ENCODE data around the gene SNX9.
"Not testable (repeated sequence)": the region's sequence is repeated elsewhere in the genome, so short reads cannot be mapped to it uniquely, and the experiment has no call there.

SNX9 gene

DNA sequence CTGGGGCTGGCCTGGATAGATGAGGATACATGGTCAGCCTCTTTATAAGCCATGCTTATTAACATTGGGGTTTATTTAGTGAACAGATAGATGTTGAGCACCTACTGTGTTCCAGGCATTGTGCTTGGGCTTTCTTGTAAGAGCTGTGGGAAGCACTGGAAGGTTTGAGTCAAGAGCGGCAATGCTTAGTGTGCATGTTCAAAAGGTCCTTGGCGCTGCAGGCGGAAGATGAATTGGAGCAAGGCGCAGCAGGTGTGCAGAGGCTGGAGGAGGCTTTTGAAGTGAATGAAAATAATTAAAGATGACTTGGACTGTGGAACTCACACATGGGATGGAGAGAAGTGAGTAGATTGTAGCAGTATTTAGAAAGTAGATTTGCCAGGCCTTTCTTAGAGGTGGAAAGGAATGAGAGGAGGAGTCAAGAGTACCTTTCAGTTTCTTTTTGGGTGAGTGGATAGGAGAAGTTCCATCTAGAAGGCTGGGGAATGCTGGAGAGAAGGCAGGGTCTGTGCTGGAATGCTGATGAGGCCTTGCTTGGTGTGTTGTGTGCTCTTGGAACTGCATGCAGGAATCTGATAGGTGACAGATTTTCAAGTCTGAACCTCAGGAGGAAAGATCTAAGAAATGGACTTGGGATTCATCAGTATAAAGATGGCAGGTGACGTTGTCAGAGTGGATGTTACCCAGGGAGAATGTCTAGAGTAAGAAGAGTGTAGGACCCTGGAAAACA lies 26.4 kb downstream of the SNX9 start:
- H3K27me3 Mint-ChIP-seq (ENCODE audit: low read depth), result peaks cover 23% of the 10 kb centered on the region
- H3K27ac Mint-ChIP-seq, result no peak overlapping the region
- peaks cover 13% of the 10 kb centered on the region for H3K4me1 Mint-ChIP-seq (ENCODE audit: low read depth)
- peaks cover 9% of the 10 kb centered on the region for H3K36me3 Mint-ChIP-seq (ENCODE audit: low read depth)
- peaks cover 20% of the 10 kb centered on the region for H3K9me3 Mint-ChIP-seq
- H3K4me3 Mint-ChIP-seq, result no peak overlapping the region
- DNase-seq (ENCODE audit: low spot score), result no peak

DNA sequence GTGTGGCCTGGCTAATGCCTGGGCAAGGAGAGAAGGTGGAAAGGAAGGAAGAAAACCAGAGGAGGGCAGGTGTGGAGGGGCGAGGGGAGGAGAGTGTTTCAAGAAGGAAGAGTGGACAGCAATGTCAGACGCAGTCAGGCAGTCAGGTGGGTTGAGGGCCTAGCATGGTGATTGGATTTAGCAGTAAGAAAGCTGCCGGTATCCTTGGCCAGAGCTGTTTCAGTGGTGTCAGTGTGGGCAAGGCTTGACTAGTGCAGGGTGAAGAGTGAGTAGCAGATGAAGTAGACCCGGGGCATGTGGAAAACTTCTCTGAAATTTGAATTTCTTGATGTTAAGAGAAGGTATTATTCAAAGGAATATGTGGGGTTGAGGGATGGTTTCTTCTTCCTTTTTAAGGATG lies 27.0 kb downstream of the SNX9 start:
- Mint-ChIP-seq H3K27ac (no peak overlapping the region), H3K36me3 (ENCODE audit: low read depth) (peaks cover 9% of the 10 kb centered on the region), H3K27me3 (ENCODE audit: low read depth) (peaks cover 25% of the 10 kb centered on the region)

DNA sequence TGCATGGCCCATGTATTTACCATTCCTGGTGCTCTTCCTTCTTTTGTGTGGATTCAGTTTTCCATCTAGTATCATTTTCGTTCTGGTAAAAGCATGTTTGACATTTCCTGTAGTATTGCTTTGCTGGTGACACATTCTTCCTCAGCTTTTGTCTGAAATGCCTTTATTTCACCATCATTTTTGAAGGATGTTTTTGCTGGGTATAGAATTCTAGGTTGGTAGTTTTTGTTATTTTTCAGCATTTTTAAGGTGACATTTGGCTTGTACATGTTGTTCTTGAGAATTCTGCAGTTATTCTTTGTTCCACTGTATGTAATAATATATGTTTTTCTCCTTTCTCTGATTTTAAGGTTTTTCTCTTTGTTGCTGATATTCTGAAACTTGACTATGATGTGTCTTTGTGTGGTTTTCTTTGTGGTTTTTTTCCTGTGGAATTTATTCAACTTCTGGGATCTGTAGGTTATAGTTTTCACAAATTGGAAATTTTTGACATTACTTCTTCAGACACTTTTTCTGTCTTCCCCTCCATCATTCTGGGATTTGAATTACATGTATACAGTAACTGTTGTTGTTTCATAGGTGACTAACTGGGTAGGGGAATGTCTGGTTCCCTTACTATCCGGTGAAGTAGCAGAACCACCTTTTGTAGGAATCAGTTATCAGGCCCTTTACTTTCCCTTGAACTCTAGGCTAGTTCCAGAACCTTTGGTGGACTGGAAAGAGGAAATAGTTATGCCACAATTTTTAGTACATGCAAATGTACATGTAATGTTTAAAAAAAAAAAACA lies 30.2 kb downstream of the SNX9 start:
- peaks cover 40% of the 10 kb centered on the region for H3K27me3 Mint-ChIP-seq (ENCODE audit: low read depth)
- peaks cover 20% of the 10 kb centered on the region for H3K9me3 Mint-ChIP-seq
- H3K27ac Mint-ChIP-seq, result no peak overlapping the region
- no peak overlapping the region for H3K4me3 Mint-ChIP-seq
- peaks cover 10% of the 10 kb centered on the region for H3K36me3 Mint-ChIP-seq (ENCODE audit: low read depth)
- peaks cover 7% of the 10 kb centered on the region for H3K4me1 Mint-ChIP-seq (ENCODE audit: low read depth)
- DNase-seq (ENCODE audit: low spot score), result no peak

More for the DNA sequence above, 27.0 kb downstream of the SNX9 start:
- peaks cover 20% of the 10 kb centered on the region for H3K9me3 Mint-ChIP-seq
- H3K4me1 Mint-ChIP-seq (ENCODE audit: low read depth), result peaks cover 13% of the 10 kb centered on the region
- no peak overlapping the region for H3K4me3 Mint-ChIP-seq
- no peak for DNase-seq (ENCODE audit: low spot score)

DNA sequence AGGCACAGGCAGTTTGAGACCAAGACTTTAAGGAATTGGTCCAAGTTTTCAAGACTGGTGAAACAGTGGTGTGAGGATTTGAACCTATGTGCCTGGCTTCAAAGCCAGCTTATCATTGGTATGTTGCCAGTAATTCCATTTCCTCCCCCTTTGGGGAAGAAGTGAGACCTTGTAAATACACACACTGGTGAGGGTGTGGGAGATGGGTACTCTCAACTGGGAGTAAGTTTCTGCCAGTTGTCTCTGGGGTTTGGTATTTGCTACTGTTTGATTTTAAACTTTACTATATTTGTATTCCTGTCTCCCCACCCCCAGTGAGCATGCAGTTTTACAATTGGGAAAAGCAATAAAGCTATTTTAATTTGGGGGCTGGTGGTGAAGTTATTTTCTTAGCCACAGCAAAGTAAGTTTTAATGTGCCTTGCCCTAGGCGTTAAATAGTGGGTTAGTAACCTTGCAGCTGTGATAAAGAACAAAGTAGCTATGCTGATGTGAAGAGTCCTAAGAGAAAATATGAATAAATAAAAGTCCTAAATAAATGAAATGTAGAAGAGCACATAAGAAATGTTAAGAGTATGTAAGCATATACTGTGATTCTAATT lies 31.0 kb downstream of the SNX9 start:
- Mint-ChIP-seq H3K27me3 (ENCODE audit: low read depth) (peaks cover 41% of the 10 kb centered on the region), H3K4me3 (no peak overlapping the region), H3K27ac (no peak overlapping the region), H3K36me3 (ENCODE audit: low read depth) (peaks cover 13% of the 10 kb centered on the region), H3K4me1 (ENCODE audit: low read depth) (peaks cover 7% of the 10 kb centered on the region), H3K9me3 (peaks cover 20% of the 10 kb centered on the region)
- no peak for DNase-seq (ENCODE audit: low spot score)

DNA sequence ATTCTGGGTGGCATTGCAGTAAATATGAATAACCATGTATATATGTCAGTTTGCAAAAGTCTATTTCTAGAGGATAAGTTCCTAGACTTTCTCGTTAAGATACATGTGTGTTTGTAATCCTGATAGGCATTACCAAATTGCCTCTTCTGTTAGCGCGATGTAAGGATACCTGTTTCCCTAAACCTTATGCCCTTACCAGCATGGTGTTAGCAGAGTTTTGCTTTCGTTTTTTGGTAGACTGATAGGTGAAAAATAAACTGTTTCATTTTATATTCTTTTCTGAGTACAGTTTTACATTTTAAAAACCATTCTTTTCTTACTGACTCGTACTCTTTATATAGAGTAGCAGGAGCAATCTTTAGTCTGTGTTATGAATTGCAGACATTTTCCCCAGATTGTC lies 32.3 kb downstream of the SNX9 start:
- Mint-ChIP-seq H3K9me3 (peaks cover 20% of the 10 kb centered on the region), H3K27ac (no peak overlapping the region), H3K36me3 (ENCODE audit: low read depth) (peaks cover 13% of the 10 kb centered on the region), H3K4me3 (no peak overlapping the region), H3K4me1 (ENCODE audit: low read depth) (peaks cover 7% of the 10 kb centered on the region), H3K27me3 (ENCODE audit: low read depth) (peaks cover 41% of the 10 kb centered on the region)
- DNase-seq (ENCODE audit: low spot score), result no peak

DNA sequence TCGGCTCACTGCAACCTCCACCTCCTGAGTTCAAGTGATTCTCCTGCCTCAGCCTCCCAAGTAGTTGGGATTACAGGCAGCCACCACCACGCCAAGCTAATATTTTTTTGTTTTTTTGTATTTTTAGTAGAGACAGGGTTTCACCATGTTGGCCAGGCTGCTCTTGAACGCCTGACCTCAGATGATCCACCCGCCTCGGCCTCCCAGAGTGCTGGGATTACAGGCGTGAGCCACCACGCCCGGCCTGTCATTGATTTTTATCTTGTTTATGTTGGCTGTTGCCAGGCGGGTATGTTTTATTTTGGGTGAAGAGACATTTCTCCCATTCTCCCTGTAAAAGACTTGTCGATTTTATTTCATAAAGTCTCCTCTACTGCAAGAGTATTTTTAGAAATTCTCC lies 32.8 kb downstream of the SNX9 start:
- H3K4me3 Mint-ChIP-seq; DNase-seq (ENCODE audit: low spot score); H3K27ac Mint-ChIP-seq: not testable (repeated sequence)
- Mint-ChIP-seq H3K9me3 (peaks cover 20% of the 10 kb centered on the region), H3K4me1 (ENCODE audit: low read depth) (peaks cover 11% of the 10 kb centered on the region), H3K27me3 (ENCODE audit: low read depth) (peaks cover 45% of the 10 kb centered on the region), H3K36me3 (ENCODE audit: low read depth) (peaks cover 13% of the 10 kb centered on the region)

DNA sequence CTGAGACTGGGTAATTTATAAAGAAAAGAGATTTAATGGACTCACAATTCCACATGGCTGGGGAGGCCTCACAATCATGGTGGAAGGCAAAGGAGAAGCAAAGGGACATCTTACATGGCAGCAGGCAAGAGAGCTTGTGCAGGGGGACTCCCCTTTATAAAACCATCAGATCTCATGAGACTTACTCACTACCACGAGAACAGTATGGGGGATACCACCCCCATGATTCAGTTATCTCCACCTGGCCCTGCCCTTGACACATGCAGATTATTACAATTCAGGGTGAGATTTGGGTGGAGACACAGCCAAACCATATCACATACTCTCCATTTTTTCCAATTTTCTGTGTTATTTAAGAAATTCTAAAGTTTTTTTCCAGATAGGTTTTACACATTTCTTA lies 35.6 kb downstream of the SNX9 start:
- H3K27ac Mint-ChIP-seq; H3K36me3 Mint-ChIP-seq (ENCODE audit: low read depth); H3K9me3 Mint-ChIP-seq; H3K4me3 Mint-ChIP-seq; DNase-seq (ENCODE audit: low spot score): not testable (repeated sequence)
- Mint-ChIP-seq H3K4me1 (ENCODE audit: low read depth) (peaks cover 11% of the 10 kb centered on the region), H3K27me3 (ENCODE audit: low read depth) (peaks cover 70% of the 10 kb centered on the region)

DNA sequence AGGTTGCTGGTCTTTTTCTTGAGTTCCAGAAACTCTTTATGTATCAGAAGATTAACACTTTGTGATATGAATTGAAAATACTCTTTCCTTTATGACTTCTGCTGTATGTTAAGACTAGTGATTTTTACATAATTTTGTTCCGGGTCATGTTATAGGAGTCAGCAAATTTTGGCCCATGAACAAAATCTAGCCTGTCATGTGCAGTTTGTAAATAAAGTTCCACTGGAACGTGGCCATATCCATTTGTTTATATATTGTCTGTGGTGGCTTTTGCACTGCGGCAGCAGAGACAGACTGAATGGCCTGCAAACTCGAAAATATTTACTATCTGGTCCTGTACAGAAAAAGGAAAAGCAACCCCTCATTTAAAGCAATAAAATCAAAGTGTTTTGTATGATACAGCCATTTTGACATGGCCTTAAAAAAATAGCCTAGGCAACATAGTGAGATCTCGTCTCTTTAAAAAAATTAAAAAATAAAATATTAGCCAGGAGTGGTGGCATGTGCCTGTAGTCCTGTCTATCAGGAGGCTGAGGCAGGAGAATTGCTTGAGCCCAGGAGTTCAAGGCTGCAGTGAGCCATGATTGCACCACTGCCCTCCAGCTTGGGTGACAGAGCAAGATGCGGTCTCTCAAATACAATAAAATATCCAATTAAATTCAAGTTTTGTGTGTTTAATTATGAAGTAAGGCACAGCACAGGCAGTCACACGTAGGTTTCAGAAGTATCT lies 36.9 kb downstream of the SNX9 start:
- Mint-ChIP-seq H3K36me3 (ENCODE audit: low read depth) (peaks cover 4% of the 10 kb centered on the region), H3K27ac (no peak overlapping the region), H3K27me3 (ENCODE audit: low read depth) (peaks cover 78% of the 10 kb centered on the region), H3K9me3 (no peaks in the 10 kb centered on the region), H3K4me1 (ENCODE audit: low read depth) (peaks cover 11% of the 10 kb centered on the region), H3K4me3 (no peak overlapping the region)
- no peak for DNase-seq (ENCODE audit: low spot score)

DNA sequence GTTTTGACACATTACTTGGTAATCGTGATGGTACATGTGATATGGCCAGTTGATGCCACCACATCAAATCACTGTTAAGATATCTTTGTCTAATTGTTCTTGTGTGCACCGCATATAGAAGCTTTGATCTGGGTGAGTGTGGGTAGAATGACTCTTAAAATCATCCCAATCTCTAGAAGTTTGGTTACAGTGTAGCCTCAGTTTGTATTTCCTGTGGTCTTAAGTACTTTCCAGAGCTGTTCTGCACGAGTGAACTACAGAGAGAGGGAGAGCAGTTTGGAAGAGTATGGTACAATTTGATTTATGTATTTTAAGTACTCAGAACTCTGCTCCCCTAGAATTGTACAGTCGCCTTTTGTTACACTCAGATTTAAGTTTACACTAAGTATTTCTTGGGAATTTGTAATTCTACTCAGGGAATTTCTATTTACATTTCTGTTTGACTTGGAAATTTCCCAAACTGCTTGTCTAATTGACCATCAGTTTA lies 37.5 kb downstream of the SNX9 start:
- Mint-ChIP-seq H3K27ac (no peak overlapping the region), H3K4me1 (ENCODE audit: low read depth) (peaks cover 11% of the 10 kb centered on the region)
- DNase-seq (ENCODE audit: low spot score), result peak; percentile 58

DNA sequence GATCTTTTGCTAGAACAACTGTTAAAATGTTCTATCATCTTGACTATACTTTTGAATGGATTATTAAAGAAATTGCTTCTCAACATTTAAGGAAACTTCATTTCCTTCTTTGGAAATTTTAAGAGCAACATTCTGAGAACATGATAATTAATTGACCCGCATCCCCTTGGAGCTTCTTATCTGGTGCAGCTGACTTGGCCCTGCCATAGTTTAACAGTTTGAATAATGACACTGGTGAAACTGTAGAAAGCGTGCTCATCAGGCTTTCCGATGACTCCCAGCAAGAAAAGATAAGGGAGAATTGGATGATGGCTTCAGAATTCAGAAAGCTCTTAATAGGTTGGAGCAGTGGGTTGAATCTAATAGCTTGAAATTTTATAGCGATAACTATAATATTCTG lies 38.1 kb downstream of the SNX9 start:
- peaks cover 78% of the 10 kb centered on the region for H3K27me3 Mint-ChIP-seq (ENCODE audit: low read depth)
- no peak for DNase-seq (ENCODE audit: low spot score)
- no peak overlapping the region for H3K4me3 Mint-ChIP-seq
- no peak overlapping the region for H3K27ac Mint-ChIP-seq
- peaks cover 11% of the 10 kb centered on the region for H3K4me1 Mint-ChIP-seq (ENCODE audit: low read depth)
- peaks cover 4% of the 10 kb centered on the region for H3K36me3 Mint-ChIP-seq (ENCODE audit: low read depth)
- H3K9me3 Mint-ChIP-seq, result no peaks in the 10 kb centered on the region

More for the DNA sequence above, 37.5 kb downstream of the SNX9 start:
- peak overlapping the region; percentile 7 for H3K4me3 Mint-ChIP-seq
- peaks cover 4% of the 10 kb centered on the region for H3K36me3 Mint-ChIP-seq (ENCODE audit: low read depth)
- H3K9me3 Mint-ChIP-seq, result no peaks in the 10 kb centered on the region
- peaks cover 76% of the 10 kb centered on the region for H3K27me3 Mint-ChIP-seq (ENCODE audit: low read depth)

DNA sequence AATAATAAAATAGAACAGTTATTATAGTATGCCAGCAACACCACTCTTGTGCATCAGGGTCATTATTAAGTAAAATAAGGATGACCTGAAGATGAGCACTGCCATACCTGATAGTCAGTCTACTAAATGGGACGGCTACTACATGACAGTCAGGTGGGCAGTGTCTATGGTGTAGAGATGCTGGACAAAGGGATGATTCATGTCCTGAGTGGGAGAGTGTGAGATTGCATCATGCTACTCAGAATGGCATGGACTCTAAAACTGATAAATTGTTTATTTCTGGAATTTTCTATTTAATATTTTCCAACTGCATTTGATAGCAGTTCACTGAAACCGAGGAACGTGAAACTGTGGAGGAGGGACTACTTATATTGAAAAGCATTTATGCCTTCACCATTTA lies 38.8 kb downstream of the SNX9 start:
- no peak overlapping the region for H3K27ac Mint-ChIP-seq
- peaks cover 4% of the 10 kb centered on the region for H3K36me3 Mint-ChIP-seq (ENCODE audit: low read depth)
- H3K27me3 Mint-ChIP-seq (ENCODE audit: low read depth), result peaks cover 80% of the 10 kb centered on the region
- H3K4me1 Mint-ChIP-seq (ENCODE audit: low read depth), result peaks cover 13% of the 10 kb centered on the region
- H3K4me3 Mint-ChIP-seq, result no peak overlapping the region
- no peaks in the 10 kb centered on the region for H3K9me3 Mint-ChIP-seq
- DNase-seq (ENCODE audit: low spot score), result no peak

DNA sequence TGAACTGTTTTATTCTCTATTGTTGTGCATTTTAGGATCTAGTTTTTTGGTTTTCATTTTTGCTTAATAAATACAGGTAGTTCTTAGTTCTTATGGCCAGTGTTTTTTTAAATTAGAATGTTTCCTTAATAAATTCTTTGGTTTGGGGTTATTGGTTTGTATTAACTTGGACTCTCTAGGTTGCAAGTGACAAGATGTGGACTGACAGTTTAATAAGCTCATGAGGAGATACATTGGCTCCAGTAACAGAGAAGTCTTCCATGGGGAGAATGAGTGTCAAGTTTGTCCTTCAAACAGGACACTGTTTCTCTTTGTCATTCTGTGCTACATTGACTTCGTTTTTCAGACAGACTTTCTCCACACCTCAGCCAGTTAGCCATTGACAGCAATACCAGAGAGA lies 39.7 kb downstream of the SNX9 start:
- no peak for DNase-seq (ENCODE audit: low spot score)
- peaks cover 4% of the 10 kb centered on the region for H3K36me3 Mint-ChIP-seq (ENCODE audit: low read depth)
- no peaks in the 10 kb centered on the region for H3K9me3 Mint-ChIP-seq
- H3K4me3 Mint-ChIP-seq, result no peak overlapping the region
- H3K4me1 Mint-ChIP-seq (ENCODE audit: low read depth), result peaks cover 18% of the 10 kb centered on the region
- no peak overlapping the region for H3K27ac Mint-ChIP-seq
- H3K27me3 Mint-ChIP-seq (ENCODE audit: low read depth), result peaks cover 77% of the 10 kb centered on the region

DNA sequence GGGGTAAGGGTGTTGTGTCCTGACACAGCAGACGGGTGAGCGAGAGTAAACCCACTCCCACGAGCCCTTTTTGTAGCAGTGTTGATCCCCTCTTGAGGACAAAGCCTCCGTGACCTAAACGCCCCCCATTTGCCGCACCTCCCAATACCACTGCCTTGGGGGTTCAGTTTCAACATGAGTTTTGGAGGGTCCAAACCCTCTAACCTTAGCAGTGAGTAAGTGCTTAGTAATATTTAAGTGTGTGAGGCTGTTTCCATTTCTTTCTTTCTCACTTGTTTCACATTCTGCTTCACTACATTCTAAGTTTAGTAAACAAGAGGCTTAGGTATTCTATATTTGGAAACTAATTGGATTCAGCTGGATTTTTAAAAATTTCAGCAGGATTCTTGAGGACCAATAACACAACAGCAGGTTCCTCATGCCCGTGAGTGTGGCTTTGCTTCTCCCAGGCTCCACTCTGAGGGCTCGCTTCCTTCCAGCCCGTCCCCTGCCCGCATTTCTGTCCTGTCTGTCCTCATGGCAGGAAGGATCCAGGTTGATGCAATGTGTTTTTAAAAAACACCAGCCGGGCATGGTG lies 41.2 kb downstream of the SNX9 start:
- Mint-ChIP-seq H3K4me3 (no peak overlapping the region), H3K4me1 (ENCODE audit: low read depth) (peaks cover 18% of the 10 kb centered on the region), H3K27ac (no peak overlapping the region)

More for the DNA sequence above, 41.2 kb downstream of the SNX9 start:
- Mint-ChIP-seq H3K36me3 (ENCODE audit: low read depth) (no peaks in the 10 kb centered on the region), H3K27me3 (ENCODE audit: low read depth) (peaks cover 63% of the 10 kb centered on the region), H3K9me3 (no peaks in the 10 kb centered on the region)
- DNase-seq (ENCODE audit: low spot score), result no peak
